SU-DHL-6 (cell line): ENCODE results near the gene LRRC63.
A peak's percentile ranks its signal among the peaks of the same experiment; 100 is the strongest.

ENCODE experiments used
- H2AFZ ChIP-seq: fragments of 200-600 bp; sonication (generic); 2 replicates; pipeline ENCODE4 v1.6.1; 2014; ENCODE audit warnings: low read depth, mild to moderate bottlenecking, moderate library complexity, mixed read lengths, antibody characterized with exemption, low read length; ENCODE audit not compliant: severe bottlenecking
- H3F3A ChIP-seq: fragments of 200-600 bp; shearing (Covaris generic); 2 replicates; pipeline ENCODE4 v1.6.0; 2016; ENCODE audit warnings: antibody characterized with exemption, mild to moderate bottlenecking; ENCODE audit not compliant: insufficient read depth
- H3K27ac ChIP-seq: fragments of 200-600 bp; sonication (generic); 2 replicates; pipeline ENCODE4 v1.5.1; 2016; ENCODE audit warnings: low read depth, mild to moderate bottlenecking, low read length, moderate library complexity, mixed read lengths
- H3K27me3 ChIP-seq: fragments of 200-600 bp; sonication (generic), shearing (Covaris generic); 2 replicates; pipeline ENCODE4 v1.6.0; 2014; ENCODE audit warnings: mild to moderate bottlenecking, low read length
- H3K36me3 ChIP-seq: fragments of 200-600 bp; sonication (generic); 2 replicates; pipeline ENCODE4 v1.6.1; 2014; ENCODE audit warnings: mild to moderate bottlenecking, low read length, mixed read lengths
- H3K4me2 ChIP-seq: fragments of 300-600, 200-600 bp; shearing (Covaris generic), sonication (generic); 2 replicates; pipeline ENCODE4 v1.6.0; 2014; ENCODE audit warnings: low read length, low read depth, mild to moderate bottlenecking; ENCODE audit not compliant: poor library complexity, severe bottlenecking
- H3K4me3 ChIP-seq: fragments of 200-600 bp; sonication (generic); 2 replicates; pipeline ENCODE4 v1.5.1; 2014; ENCODE audit warnings: antibody characterized with exemption, low read length, mild to moderate bottlenecking, mixed read lengths; ENCODE audit not compliant: insufficient read depth, poor library complexity, severe bottlenecking
- H3K79me2 ChIP-seq: fragments of 200-600 bp; sonication (generic); 2 replicates; pipeline ENCODE4 v1.6.1; 2014; ENCODE audit warnings: mild to moderate bottlenecking, low read length, moderate library complexity; ENCODE audit not compliant: insufficient read depth
- H3K9ac ChIP-seq: fragments of 200-600 bp; sonication (generic); 2 replicates; pipeline ENCODE4 v1.7.0; 2014; ENCODE audit warnings: mild to moderate bottlenecking, low read length
- H3K9me2 ChIP-seq: fragments of 200-600 bp; sonication (generic); replicated peaks from 2 replicates; pipeline ENCODE4 v1.6.1; 2014; ENCODE audit warnings: low read length; ENCODE audit not compliant: insufficient read depth
- H3K9me3 ChIP-seq: fragments of 200-600 bp; sonication (generic); 2 replicates; pipeline ENCODE4 v1.6.1; 2014; ENCODE audit warnings: low read length, mixed read lengths; ENCODE audit not compliant: insufficient read depth
- H4K20me1 ChIP-seq: fragments of 200-600 bp; sonication (generic); 2 replicates; pipeline ENCODE4 v1.6.1; 2014; ENCODE audit warnings: low read depth, mild to moderate bottlenecking, antibody characterized with exemption, low read length, moderate library complexity, mixed read lengths
- EZH2phosphoT487 ChIP-seq: fragments of 200-600 bp; sonication (generic), shearing (Covaris generic); conservative IDR thresholded peaks from 2 replicates; pipeline ENCODE4 v1.6.1; 2018; ENCODE audit warnings: mild to moderate bottlenecking, antibody characterized with exemption, low read length, moderate library complexity, mixed read lengths
- TF ChIP-seq, protein P1 (sequence below): fragments of 200-600 bp; sonication (generic); IDR thresholded peaks from one replicate; pipeline ENCODE4 v1.5.1; 2017; ENCODE audit warnings: antibody characterized with exemption, mild to moderate bottlenecking, low read length, moderate library complexity; ENCODE audit not compliant: insufficient read depth, poor library complexity, severe bottlenecking

The LRRC63 gene

DNA sequence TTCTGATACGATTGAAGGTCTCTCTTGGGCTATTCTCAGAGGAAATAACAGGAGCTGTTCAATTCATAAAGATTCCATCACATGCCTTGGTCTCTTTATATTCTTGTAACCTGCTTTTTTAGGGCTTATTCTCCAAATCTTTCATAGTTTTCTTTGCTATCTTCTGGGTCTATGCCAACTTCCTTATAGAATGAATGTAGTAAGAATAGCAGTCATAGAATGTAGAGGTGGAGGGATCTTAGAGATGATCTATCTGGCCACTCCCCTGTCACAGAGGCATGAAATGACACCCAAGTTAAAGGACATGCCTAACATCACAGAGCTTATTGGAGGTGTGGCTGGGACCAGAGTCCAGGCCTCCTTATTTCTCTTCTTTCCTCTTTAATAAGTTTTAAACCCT is 42.9 kb upstream of the LRRC63 start:
- no peaks in the 10 kb centered on the region for H3K9me2 ChIP-seq
- H4K20me1 ChIP-seq, result peaks cover 55% of the 10 kb centered on the region
- no peaks in the 10 kb centered on the region for H3K27me3 ChIP-seq
- no peak for TF ChIP-seq EZH2phosphoT487
- TF ChIP-seq, protein P1, sequence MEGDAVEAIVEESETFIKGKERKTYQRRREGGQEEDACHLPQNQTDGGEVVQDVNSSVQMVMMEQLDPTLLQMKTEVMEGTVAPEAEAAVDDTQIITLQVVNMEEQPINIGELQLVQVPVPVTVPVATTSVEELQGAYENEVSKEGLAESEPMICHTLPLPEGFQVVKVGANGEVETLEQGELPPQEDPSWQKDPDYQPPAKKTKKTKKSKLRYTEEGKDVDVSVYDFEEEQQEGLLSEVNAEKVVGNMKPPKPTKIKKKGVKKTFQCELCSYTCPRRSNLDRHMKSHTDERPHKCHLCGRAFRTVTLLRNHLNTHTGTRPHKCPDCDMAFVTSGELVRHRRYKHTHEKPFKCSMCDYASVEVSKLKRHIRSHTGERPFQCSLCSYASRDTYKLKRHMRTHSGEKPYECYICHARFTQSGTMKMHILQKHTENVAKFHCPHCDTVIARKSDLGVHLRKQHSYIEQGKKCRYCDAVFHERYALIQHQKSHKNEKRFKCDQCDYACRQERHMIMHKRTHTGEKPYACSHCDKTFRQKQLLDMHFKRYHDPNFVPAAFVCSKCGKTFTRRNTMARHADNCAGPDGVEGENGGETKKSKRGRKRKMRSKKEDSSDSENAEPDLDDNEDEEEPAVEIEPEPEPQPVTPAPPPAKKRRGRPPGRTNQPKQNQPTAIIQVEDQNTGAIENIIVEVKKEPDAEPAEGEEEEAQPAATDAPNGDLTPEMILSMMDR, result no peak
- peak overlapping the region; percentile 99 for H3K27ac ChIP-seq
- H3F3A ChIP-seq, result peaks cover 94% of the 10 kb centered on the region
- peaks cover 97% of the 10 kb centered on the region for H3K79me2 ChIP-seq
- no peak overlapping the region for H2AFZ ChIP-seq
- H3K4me2 ChIP-seq, result peak overlapping the region; percentile 98
- H3K4me3 ChIP-seq, result peak overlapping the region; percentile 35
- peaks cover 19% of the 10 kb centered on the region for H3K36me3 ChIP-seq
- peak overlapping the region; percentile 45 for H3K9ac ChIP-seq
- H3K9me3 ChIP-seq, result no peaks in the 10 kb centered on the region

DNA sequence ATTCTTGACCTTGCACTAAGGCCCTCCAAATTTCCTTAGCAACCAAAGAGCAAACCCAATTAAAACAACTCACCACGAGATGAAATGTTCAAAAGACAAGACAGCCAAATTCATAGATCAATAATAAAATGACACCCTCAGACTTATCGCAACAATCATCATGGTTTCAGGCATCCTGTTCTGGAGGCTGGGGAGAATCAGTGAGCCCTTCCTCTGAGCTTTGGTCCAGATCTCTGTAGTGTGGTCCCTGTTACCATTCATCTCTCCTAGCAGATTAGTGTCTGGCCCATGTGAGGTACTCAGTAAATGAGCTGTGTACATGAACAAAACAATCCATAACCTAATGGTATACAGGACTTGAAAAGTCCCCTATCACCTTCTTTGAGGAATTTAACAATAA is 42.0 kb upstream of the LRRC63 start:
- H4K20me1 ChIP-seq, result peaks cover 54% of the 10 kb centered on the region
- H3K79me2 ChIP-seq, result peaks cover 97% of the 10 kb centered on the region
- H3K4me2 ChIP-seq, result peak overlapping the region; percentile 98

DNA sequence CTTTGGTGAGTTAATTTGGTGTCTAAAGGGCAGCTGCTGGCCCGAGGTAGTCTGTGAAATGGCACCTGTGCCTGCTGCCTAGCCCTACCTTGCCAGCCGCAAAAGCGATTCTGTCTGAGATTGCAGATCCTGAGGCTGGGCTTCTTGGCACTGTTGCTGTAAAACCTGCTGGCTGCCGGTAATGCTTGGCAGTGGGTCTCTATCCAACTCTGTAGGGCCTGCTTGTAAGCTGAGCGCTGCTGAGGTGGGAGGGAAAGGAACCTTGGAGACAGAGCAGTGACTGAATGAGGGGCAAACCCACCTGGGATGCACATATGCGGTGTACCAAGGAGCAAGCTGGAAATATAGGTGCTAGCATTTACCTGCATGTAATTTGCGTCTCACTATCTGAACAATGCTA is 41.5 kb upstream of the LRRC63 start:
- H3K79me2 ChIP-seq, result peaks cover 97% of the 10 kb centered on the region

More for the DNA sequence above, 42.0 kb upstream of the LRRC63 start:
- Histone ChIP-seq H3K27me3 (no peaks in the 10 kb centered on the region), H3K27ac (peak overlapping the region; percentile 99), H3K36me3 (peaks cover 15% of the 10 kb centered on the region), H3K4me3 (peak overlapping the region; percentile 35), H3F3A (peaks cover 94% of the 10 kb centered on the region), H3K9ac (0 out of 2 replicates have a peak overlapping the region, but pooled peaks have one; percentile 90), H2AFZ (no peak overlapping the region), H3K9me3 (no peaks in the 10 kb centered on the region), H3K9me2 (no peaks in the 10 kb centered on the region)
- no peak for TF ChIP-seq EZH2phosphoT487
- TF ChIP-seq, protein P1, result no peak

More for the DNA sequence above, 41.5 kb upstream of the LRRC63 start:
- Histone ChIP-seq H3K27ac (peak overlapping the region; percentile 99), H2AFZ (no peak overlapping the region), H3F3A (peaks cover 97% of the 10 kb centered on the region), H3K36me3 (peaks cover 13% of the 10 kb centered on the region), H3K4me2 (peak overlapping the region; percentile 98), H3K9me3 (no peaks in the 10 kb centered on the region), H3K9ac (peak overlapping the region; percentile 90), H3K4me3 (peak overlapping the region; percentile 35), H3K27me3 (no peaks in the 10 kb centered on the region), H4K20me1 (peaks cover 54% of the 10 kb centered on the region), H3K9me2 (no peaks in the 10 kb centered on the region)
- no peak for TF ChIP-seq EZH2phosphoT487
- TF ChIP-seq, protein P1, result no peak
